ENCODE data around the gene MIOS. TPM values are rescaled to one million over a fixed set of nuclear protein-coding genes. Genes with fewer than 3 reads are reported as not detected.
A peak's percentile ranks its signal among the peaks of the same experiment; 100 is the strongest.

MIOS gene
- 10 to 100 TPM; 14.0 to 47.6 (median 27.7) TPM for total RNA-seq

DNA sequence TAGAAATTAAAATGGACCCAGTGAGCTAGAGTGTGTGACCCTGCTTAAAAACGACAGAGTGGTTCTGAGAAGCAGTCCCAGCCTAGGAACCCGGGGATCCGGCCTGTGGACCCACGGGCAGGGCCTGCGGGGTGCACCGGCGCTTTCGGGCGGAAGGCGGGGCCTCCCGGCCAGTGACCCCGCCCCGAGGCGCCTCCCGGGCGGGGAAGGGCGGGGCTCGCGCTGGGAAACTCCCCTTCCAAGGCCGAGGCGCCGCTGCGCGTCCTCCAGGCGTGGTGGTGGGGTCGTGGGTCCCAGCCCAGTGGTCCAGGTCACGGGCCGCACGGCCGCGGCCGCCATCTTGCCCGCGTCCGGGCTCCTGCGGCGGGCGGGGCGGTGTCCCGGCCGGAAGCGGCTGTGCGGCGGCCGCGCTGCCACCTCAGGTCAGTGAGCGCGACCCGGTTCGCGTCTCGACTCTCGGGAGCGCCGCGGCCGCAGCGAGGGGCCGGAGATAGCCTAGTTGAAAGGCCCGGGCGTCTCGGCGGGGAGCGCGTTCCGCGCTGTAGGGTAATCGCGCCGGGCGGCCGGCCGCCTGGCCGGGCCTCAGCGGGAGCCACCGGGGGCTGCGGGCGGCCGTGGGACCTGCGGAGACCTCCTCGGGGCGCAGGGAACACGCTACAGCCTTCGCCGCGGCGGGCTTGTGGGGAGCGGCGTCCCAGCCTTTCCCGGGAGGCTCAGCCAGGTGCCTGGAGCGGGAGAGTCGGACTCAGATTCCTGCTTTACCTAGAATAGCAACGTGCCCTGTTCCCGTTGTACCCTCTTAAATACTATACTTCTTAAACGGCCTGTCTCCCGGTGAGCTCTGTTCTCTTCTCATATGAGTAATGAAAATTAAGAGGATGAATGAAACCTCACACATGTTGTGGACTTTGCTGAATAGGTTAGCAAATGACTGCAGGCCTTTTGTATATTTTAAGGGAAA, at the start of gene MIOS:
Gene MIOS, plus strand, starts transcription at position 234 of the 961 bp plus-strand sequence. CDS start 5,592 bp downstream, outside the sequence.
- Histone ChIP-seq H3K4me1 (peaks cover 21 to 44% (median 32%) of the 10 kb centered on the region in 4 donors), H3K36me3 (no peaks in the 10 kb centered on the region), H3K4me3 (peak within 1 kb of the TSS; percentile 58 to 85 (median 66)), H3K27me3 (no peaks in the 10 kb centered on the region), H3K27ac (peak within 1 kb of the TSS; percentile 91 to 97 (median 96)), H3K9me3 (no peaks in the 10 kb centered on the region)
- peak; percentile 94 to 98 for ATAC-seq (ENCODE audit: low FRiP score in 2 of 2)
- DNase-seq: peak; percentile 91 to 97
- 0% methylated on average over 14 to 26 of the region's 96 CpGs for WGBS, 2 donors
- TF ChIP-seq CTCF (IDR thresholded peaks at IDR 0.05) (peak in 1 of 6 experiments; percentile 15), POLR2A (IDR thresholded peaks at IDR 0.05) (peak in 3 of 4 donors; percentile 58 to 90 (median 89)), POLR2AphosphoS5 (IDR thresholded peaks at IDR 0.05) (peak; percentile 22 to 67), EP300 (IDR thresholded peaks at IDR 0.05) (peak in 1 of 4 donors; percentile 36)

DNA sequence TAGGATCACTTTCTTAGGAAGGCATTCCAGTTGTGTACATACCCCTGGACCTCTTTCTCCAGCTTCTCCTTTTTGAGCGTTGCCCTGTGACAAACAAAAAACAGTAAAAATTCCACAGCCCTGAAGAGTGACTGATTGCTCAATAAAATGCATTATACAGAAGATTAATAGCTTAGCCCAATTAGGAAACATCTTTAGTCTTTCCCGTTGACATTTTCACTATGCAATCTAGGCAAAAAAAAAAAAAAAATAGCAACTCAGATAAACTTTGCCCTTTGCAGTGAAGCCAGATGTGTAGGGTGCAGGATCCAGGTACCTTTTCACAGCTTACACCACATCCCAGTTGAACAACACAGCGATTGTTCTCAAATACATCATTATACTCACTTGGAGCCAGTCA, 48.9 kb upstream of the MIOS start:
- H3K36me3 ChIP-seq: no peaks in the 10 kb centered on the region
- DNase-seq: no peak
- H3K27ac ChIP-seq: no peak overlapping the region
- H3K4me1 ChIP-seq: no peaks in the 10 kb centered on the region
- WGBS, 2 donors: 24 to 29% methylated on average over 3 of the region's 3 CpGs
- no peaks in the 10 kb centered on the region for H3K9me3 ChIP-seq
- ATAC-seq (ENCODE audit: low FRiP score in 2 of 2): no peak
- no peak overlapping the region for H3K4me3 ChIP-seq
- H3K27me3 ChIP-seq: no peaks in the 10 kb centered on the region
- no peak for TF ChIP-seq EP300 (IDR thresholded peaks at IDR 0.05)
- TF ChIP-seq POLR2AphosphoS5 (IDR thresholded peaks at IDR 0.05): no peak
- TF ChIP-seq CTCF (IDR thresholded peaks at IDR 0.05): no peak
- no peak for TF ChIP-seq POLR2A (IDR thresholded peaks at IDR 0.05)

- Histone ChIP-seq H3K9me3 (no peaks in the 10 kb centered on the region), H3K36me3 (no peaks in the 10 kb centered on the region), H3K27ac (no peak overlapping the region), H3K27me3 (no peaks in the 10 kb centered on the region), H3K4me3 (no peak overlapping the region), H3K4me1 (no peaks in the 10 kb centered on the region)
- no peak for DNase-seq
- TF ChIP-seq POLR2A (IDR thresholded peaks at IDR 0.05): no peak
- TF ChIP-seq CTCF (IDR thresholded peaks at IDR 0.05): no peak
- TF ChIP-seq EP300 (IDR thresholded peaks at IDR 0.05): no peak
- TF ChIP-seq POLR2AphosphoS5 (IDR thresholded peaks at IDR 0.05): no peak
- 87 to 90% methylated on average over 2 of the region's 2 CpGs for WGBS, 2 donors
- no peak for ATAC-seq (ENCODE audit: low FRiP score in 2 of 2)
These were observed 47.6 kb upstream of the MIOS start for GRCh38 chr7:7519056-7519455.

- ATAC-seq (ENCODE audit: low FRiP score in 2 of 2): no peak
- H3K4me3 ChIP-seq: no peak overlapping the region
- 63 to 72% methylated on average over 2 of the region's 2 CpGs for WGBS, 2 donors
- H3K4me1 ChIP-seq: no peaks in the 10 kb centered on the region
- no peaks in the 10 kb centered on the region for H3K36me3 ChIP-seq
- H3K9me3 ChIP-seq: no peaks in the 10 kb centered on the region
- DNase-seq: no peak
- H3K27me3 ChIP-seq: no peaks in the 10 kb centered on the region
- no peak overlapping the region for H3K27ac ChIP-seq
- TF ChIP-seq EP300 (IDR thresholded peaks at IDR 0.05): no peak
- TF ChIP-seq POLR2AphosphoS5 (IDR thresholded peaks at IDR 0.05): no peak
- no peak for TF ChIP-seq POLR2A (IDR thresholded peaks at IDR 0.05)
These were observed 47.2 kb upstream of the MIOS start for GRCh38 chr7:7519528-7519927.

- H3K4me1 ChIP-seq: no peaks in the 10 kb centered on the region
- H3K4me3 ChIP-seq: no peak overlapping the region
- 62 to 65% methylated on average over 3 of the region's 3 CpGs for WGBS, 2 donors
- no peak for TF ChIP-seq EP300 (IDR thresholded peaks at IDR 0.05)
- no peak for TF ChIP-seq POLR2AphosphoS5 (IDR thresholded peaks at IDR 0.05)
- TF ChIP-seq POLR2A (IDR thresholded peaks at IDR 0.05): no peak
- TF ChIP-seq CTCF (IDR thresholded peaks at IDR 0.05): no peak
- H3K9me3 ChIP-seq: no peaks in the 10 kb centered on the region
- no peaks in the 10 kb centered on the region for H3K36me3 ChIP-seq
- ATAC-seq (ENCODE audit: low FRiP score in 2 of 2) (no peak), DNase-seq (no peak)
- no peaks in the 10 kb centered on the region for H3K27me3 ChIP-seq
- no peak overlapping the region for H3K27ac ChIP-seq
These were observed 45.4 kb upstream of the MIOS start for GRCh38 chr7:7521259-7521658.

All from upper lobe of left lung (tissue), 6 donors.